A549 (cell line): ENCODE results near the gene GRIK4. TPM values are rescaled to one million over a fixed set of nuclear protein-coding genes. Genes with fewer than 3 reads are reported as not detected.

Source experiments
- ATAC-seq, 2 experiments: fragments of 200-7000 bp in 1 of 2; fragments of >200 bp in 1 of 2; cut with Nextera tagmentation in 1 of 2; cut with Tn5 transposase in 1 of 2; 3 replicates each; pipeline versions ENCODE4 v1.8.0 to v1.9.1; 2018 to 2020; ENCODE audit warnings: mild to moderate bottlenecking in 1 of 2, moderate library complexity in 1 of 2
- CTCF ChIA-PET: fragments of 300-600 bp; sonication (Branson Sonifier 250); formaldehyde crosslinking; extraction: SDS; loops from one replicate; lab custom pipeline; 2021; ENCODE audit warnings: antibody characterized with exemption, inconsistent platforms; lab: Yijun Ruan, JAX
- POLR2A ChIA-PET: fragments of 350-600 bp; formaldehyde crosslinking; extraction: SDS; loops from one replicate; lab custom pipeline; 2021; ENCODE audit warnings: antibody characterized with exemption, inconsistent platforms; lab: Yijun Ruan, JAX
- DNase-seq, 2 experiments: peaks; one replicate each; pipeline versions ENCODE4 v3.0.0 to v3.0.0-alpha.2; 2011 to 2016; ENCODE audit warnings: low read depth in 1 of 2, low spot score in 1 of 2
- FAIRE-seq: peaks from 2 replicates; lab custom pipeline; 2011; peaks lifted over from hg19 to GRCh38; lab: Jason Lieb, UNC
- H3K27ac ChIP-seq, 2 experiments: fragments of >200 bp; sonication (Bioruptor Twin); formaldehyde crosslinking; 3 replicates each; pipeline ENCODE4 v1.5.1; 2016 to 2017
- H3K4me1 ChIP-seq: fragments of >200 bp; sonication (Bioruptor Twin); formaldehyde crosslinking; 3 replicates; pipeline ENCODE4 v1.6.1; 2016
- H3K4me2 ChIP-seq: fragments of >200 bp; sonication (Bioruptor Twin); formaldehyde crosslinking; 3 replicates; pipeline ENCODE4 v1.6.1; 2016
- H3K4me3 ChIP-seq: fragments of >200 bp; sonication (Bioruptor Twin); formaldehyde crosslinking; 3 replicates; pipeline ENCODE4 v1.5.1; 2016
- H3K9me3 ChIP-seq: fragments of >200 bp; sonication (Bioruptor Twin); formaldehyde crosslinking; 3 replicates; pipeline ENCODE4 v1.6.1; 2016
- CHD2 ChIP-seq: fragments of 150-350 bp; IDR thresholded peaks from 2 replicates; pipeline ENCODE4 v1.6.1; 2014; ENCODE audit warnings: low read length; ENCODE audit not compliant: partially characterized antibody
- CHD4 ChIP-seq: fragments of 200-600 bp; sonication (generic); IDR thresholded peaks from 2 replicates; pipeline ENCODE4 v1.6.1; 2016; ENCODE audit warnings: antibody characterized with exemption, mild to moderate bottlenecking, borderline replicate concordance
- ELK1 ChIP-seq: fragments of 150-350 bp; IDR thresholded peaks from 2 replicates; pipeline ENCODE4 v1.6.1; 2014; ENCODE audit warnings: low read depth, mild to moderate bottlenecking, low read length
- FOXS1 ChIP-seq: fragments of 250-450 bp; sonication (Bioruptor Pico); IDR thresholded peaks from 2 replicates; pipeline ENCODE4 v1.5.0; 2020; ENCODE audit warnings: mild to moderate bottlenecking, moderate library complexity
- GATA3 ChIP-seq: IDR thresholded peaks from 2 replicates; pipeline ENCODE4 v1.6.1; 2012; ENCODE audit warnings: borderline replicate concordance
- HES2 ChIP-seq: fragments of >200 bp; sonication (Bioruptor Twin); formaldehyde crosslinking; IDR thresholded peaks from 2 replicates; pipeline ENCODE4 v1.6.1; 2016
- HEYL ChIP-seq: fragments of 250-450 bp; sonication (Bioruptor Pico); IDR thresholded peaks from 2 replicates; pipeline ENCODE4 v1.8.0; 2021; ENCODE audit warnings: mild to moderate bottlenecking, moderate library complexity
- HOXB5 ChIP-seq: fragments of 250-450 bp; sonication (Bioruptor Pico); IDR thresholded peaks from 2 replicates; pipeline ENCODE4 v1.5.0; 2020; ENCODE audit warnings: mild to moderate bottlenecking, moderate library complexity
- MYC ChIP-seq: IDR thresholded peaks from 2 replicates; pipeline ENCODE4 v1.6.1; 2012; ENCODE audit warnings: mild to moderate bottlenecking, inconsistent platforms, low read length, improper control_type of control experiment, borderline replicate concordance
- NPAS2 ChIP-seq: fragments of 250-450 bp; sonication (Bioruptor Pico); IDR thresholded peaks from 2 replicates; pipeline ENCODE4 v1.8.0; 2022; ENCODE audit warnings: mild to moderate bottlenecking, moderate library complexity, borderline replicate concordance
- PBX3 ChIP-seq: IDR thresholded peaks from 2 replicates; pipeline ENCODE4 v1.6.1; 2012
- PHF8 ChIP-seq: fragments of 200-600 bp; sonication (generic); IDR thresholded peaks from 2 replicates; pipeline ENCODE4 v1.6.1; 2016; ENCODE audit warnings: low read depth, mild to moderate bottlenecking, antibody characterized with exemption, moderate library complexity, borderline replicate concordance
- RAD21 ChIP-seq, 2 experiments: fragments of >200 bp in 1 of 2; sonication (Bioruptor Twin) in 1 of 2; formaldehyde crosslinking in 1 of 2; IDR thresholded peaks in 1 of 2; conservative IDR thresholded peaks in 1 of 2; 2 replicates in 1 of 2; 3 replicates in 1 of 2; pipeline ENCODE4 v1.6.1; 2012 to 2018; ENCODE audit warnings: inconsistent platforms in 1 of 2
- RNF2 ChIP-seq: fragments of 200-600 bp; sonication (generic); IDR thresholded peaks from 2 replicates; pipeline ENCODE4 v1.6.1; 2016; ENCODE audit warnings: low read depth, mild to moderate bottlenecking, antibody characterized with exemption, moderate library complexity, borderline replicate concordance
- TP53 ChIP-seq: fragments of 250-450 bp; sonication (Bioruptor Pico); IDR thresholded peaks from 2 replicates; pipeline ENCODE4 v1.5.0; 2021; ENCODE audit warnings: mild to moderate bottlenecking, moderate library complexity
- USF2 ChIP-seq: fragments of 450-650 bp; IDR thresholded peaks from 2 replicates; pipeline ENCODE4 v1.6.1; 2014; ENCODE audit warnings: antibody characterized with exemption
- WGBS: methylation state at CpG from one replicate; pipeline ENCODE4 v1.1.6; 2017; ENCODE audit errors: missing lambda C conversion rate; 5-methylcytosine and 5-hydroxymethylcytosine counted together
- polyA plus RNA-seq, 4 experiments: library from polyadenylated mRNA; depleted of rRNA in 3 of 4; stranded (reverse); fragments of >200 nt; fragmentation: RNase III in 1 of 4; extraction: RNeasy Plus Mini Kit Qiagen cat#74134 plus additional on column Dnase treatment in 1 of 4; gene quantifications; 2 replicates in 3 of 4; 3 replicates in 1 of 4; pipeline ENCODE4 v1.2.3, GENCODE V29; 2011 to 2017

Gene GRIK4
- polyA plus RNA-seq, 2 of the 4 experiments (the other 2 are of a cell fraction): 0.01 TPM; not detected in 1

GRCh38 chr11:120884154-120885020 lies 372.8 kb downstream of the GRIK4 start:
- FAIRE-seq: no peak
- Histone ChIP-seq H3K4me3 (no peak overlapping the region), H3K9me3 (no peaks in the 10 kb centered on the region), H3K4me1 (no peaks in the 10 kb centered on the region), H3K4me2 (no peak overlapping the region), H3K27ac (no peak overlapping the region)
- WGBS: 47% methylated on average over 19 of the region's 20 CpGs
- no peak for ATAC-seq
- TF ChIP-seq GATA3 (no peak), CHD2 (no peak), RNF2 (no peak), NPAS2 (CRISPR knock-in tag) (no peak), HES2 (no peak)
- POLR2A ChIA-PET: no interaction called here
- CTCF ChIA-PET: interaction anchor here (1.5 kb wide), 1 partner anchor 60 kb away, joined by 3 read pairs; no protein-coding TSS in a partner anchor
- no peak for DNase-seq

- FAIRE-seq (no peak), DNase-seq (no peak), ATAC-seq (no peak)
- Histone ChIP-seq H3K27ac (no peak overlapping the region), H3K4me2 (no peak overlapping the region), H3K9me3 (no peaks in the 10 kb centered on the region), H3K4me1 (no peaks in the 10 kb centered on the region), H3K4me3 (no peak overlapping the region)
- CTCF ChIA-PET: no interaction called here
- POLR2A ChIA-PET: no interaction called here
- WGBS: 20% methylated on average over 7 of the region's 7 CpGs
- no peak for TF ChIP-seq RAD21 (conservative IDR thresholded peaks at IDR 0.05 in 1 of 2, IDR thresholded peaks at IDR 0.05 in 1 of 2)
Measured at GRCh38 chr11:120890609-120891320, 379.2 kb downstream of the GRIK4 start.

GRCh38 chr11:120893440-120894201 lies 382.1 kb downstream of the GRIK4 start:
- Histone ChIP-seq H3K4me1 (no peaks in the 10 kb centered on the region), H3K4me3 (no peak overlapping the region), H3K27ac (no peak overlapping the region), H3K9me3 (no peaks in the 10 kb centered on the region), H3K4me2 (no peak overlapping the region)
- FAIRE-seq (no peak), ATAC-seq (no peak), DNase-seq (no peak)
- TF ChIP-seq FOXS1 (CRISPR knock-in tag) (no peak), MYC (no peak), NPAS2 (CRISPR knock-in tag) (no peak), TP53 (CRISPR knock-in tag) (no peak), HOXB5 (CRISPR knock-in tag) (no peak), PBX3 (no peak), CHD4 (no peak), PHF8 (no peak), ELK1 (no peak), HEYL (CRISPR knock-in tag) (no peak), USF2 (no peak)
- CTCF ChIA-PET: no interaction called here
- POLR2A ChIA-PET: no interaction called here
- WGBS: 40% methylated on average over 7 of the region's 9 CpGs
